Globus pallidus (tissue), 1 donor: ENCODE measurements around the gene FPGT.
"Not testable (repeated sequence)": the region's sequence is repeated elsewhere in the genome, so short reads cannot be mapped to it uniquely, and the experiment has no call there.

Source experiments
- DNase-seq: peaks from one replicate; pipeline ENCODE4 v3.0.0-alpha.2; 2015; ENCODE audit warnings: low spot score

FPGT gene

DNA sequence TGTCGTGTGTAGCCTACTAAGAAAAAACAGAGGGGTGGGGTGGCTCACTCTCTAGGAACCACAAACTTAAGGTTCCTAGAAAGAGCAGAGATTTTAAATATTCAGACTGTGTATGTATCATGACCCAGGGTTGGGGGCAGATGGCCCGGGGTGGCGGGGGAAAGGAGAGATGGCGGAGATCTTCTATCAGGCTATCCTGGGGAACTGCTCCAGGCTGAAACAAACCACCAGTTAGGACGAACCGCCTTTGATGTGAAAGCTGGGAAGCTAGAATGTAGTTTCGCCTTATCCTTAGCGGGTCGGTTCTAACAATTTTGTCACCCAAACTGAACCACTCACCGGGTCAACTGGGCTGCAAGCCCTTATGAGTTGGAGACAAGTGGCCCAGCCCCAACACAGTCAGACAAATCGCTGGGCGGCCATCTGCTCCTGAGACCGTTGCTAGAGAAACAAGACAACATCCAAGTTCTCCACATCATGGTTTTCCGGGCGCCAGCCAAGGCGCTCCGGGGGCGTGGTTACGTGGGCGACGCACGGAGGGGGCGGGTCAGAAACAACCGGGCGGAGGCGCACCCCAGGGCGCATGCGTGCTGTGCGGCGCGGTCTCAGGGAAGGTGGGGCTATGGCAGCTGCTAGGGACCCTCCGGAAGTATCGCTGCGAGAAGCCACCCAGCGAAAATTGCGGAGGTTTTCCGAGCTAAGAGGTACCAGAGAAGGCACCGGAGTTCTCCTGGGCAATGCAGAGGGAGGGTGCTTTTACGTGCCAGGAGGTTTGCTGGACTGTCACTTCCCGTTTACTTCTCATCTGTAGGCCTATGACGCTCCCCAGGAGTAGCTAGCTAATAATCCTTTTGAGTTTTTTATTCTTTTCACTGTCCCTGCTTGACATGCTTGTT is at the start of gene FPGT, which contains the start of gene LRRIQ3:
FPGT (plus strand) TSS at position 586 of the 896 bp plus-strand sequence; CDS start at position 623, 37 bp downstream.
LRRIQ3 (minus strand) TSS at position 520 of the 896 bp plus-strand sequence. CDS start 14,492 bp downstream, outside the sequence.
- DNase-seq: peak; percentile 94

DNA sequence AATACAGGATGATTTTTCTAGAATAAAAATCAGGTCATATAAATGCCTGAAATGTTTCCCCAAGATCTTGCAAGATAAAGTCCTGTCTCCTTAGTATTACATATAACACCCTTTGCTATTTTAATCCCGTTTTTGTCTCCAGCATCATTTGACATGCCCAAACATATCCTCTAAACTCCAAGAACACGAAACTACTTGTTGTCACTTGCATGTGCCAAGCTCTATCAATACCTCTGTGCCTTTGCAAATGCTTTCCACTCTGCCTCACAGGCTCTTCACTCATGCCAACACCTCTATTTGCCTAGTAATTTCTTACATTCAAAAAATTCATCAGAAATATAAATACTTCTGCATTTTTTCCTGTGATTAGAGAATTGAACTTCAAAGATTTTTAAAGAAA is 38.0 kb upstream of the FPGT start:
- no peak for DNase-seq

DNA sequence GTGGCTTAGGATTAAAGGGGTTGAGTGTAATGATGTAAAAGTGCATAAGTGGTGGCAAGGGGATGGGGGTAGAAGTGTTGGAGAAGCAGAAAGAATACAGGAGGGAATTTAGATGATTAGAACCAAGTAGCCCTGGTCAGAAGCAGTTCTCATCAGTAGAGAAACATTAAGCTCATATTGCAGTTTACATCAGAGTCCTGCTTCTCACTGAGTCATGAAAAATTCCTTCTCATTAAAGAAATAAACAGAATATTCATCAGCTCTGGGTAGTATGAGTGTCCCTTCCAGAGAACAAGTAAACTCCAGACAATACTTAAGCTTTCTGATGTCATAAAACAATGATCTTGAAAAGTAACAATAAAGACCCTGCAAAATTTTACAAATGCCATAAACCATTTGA is 36.5 kb upstream of the FPGT start:
- no peak for DNase-seq

DNA sequence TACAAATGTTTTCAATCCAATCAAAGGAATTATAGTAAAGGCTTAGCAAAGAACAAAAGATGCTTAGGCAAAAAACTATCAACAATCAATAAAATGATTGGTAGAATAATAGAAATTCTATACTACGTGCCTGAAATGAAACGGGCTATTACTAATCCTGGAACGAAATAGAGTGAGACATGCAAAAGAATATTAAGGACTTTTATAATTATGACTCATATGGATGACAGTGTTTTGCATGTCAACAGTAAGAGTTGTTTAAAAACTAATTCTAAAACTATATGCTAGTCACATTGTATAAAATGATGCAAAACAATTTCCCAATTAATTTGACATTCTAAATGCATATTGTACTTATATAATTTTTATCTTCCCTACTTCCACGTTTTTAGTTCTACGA is 35.7 kb upstream of the FPGT start:
- no peak for DNase-seq

DNA sequence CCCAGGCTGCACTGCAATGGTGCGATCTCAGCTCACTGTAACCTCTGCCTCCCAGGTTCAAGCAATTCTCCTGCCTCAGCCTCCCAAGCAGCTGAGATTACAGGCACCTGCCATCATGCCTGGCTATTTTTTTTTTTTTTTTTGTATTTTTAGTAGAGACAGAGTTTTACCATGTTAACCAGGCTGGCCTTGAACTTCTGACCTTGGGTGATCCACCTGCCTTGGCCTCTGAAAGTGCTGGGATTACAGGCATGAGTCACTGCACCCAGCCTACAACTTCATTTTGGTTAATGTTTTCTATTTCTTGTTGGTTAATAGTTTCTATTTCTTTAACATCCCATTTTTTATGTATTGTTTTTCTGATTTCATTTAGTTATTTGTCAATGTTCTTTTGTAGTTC is 23.6 kb upstream of the FPGT start:
- not testable (repeated sequence) for DNase-seq

DNA sequence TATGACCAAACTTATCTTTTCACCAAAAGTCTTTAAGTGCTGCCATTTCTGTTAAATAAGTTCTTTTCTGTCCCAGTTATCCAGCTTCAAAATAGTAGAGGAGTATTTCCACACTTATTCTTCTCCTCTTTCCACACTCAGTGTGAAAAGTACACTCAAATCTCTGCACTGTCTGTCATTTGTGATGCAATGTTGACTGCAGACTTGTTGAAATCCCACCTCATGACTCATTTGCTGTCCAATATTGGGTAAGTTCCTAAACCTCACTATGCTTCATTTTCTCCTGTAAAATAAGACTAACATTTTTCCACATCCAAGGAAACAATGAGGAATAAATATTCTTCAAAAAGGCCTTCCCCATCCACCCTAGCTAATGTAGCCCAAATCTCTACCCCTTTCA is 17.6 kb upstream of the FPGT start:
- no peak for DNase-seq

DNA sequence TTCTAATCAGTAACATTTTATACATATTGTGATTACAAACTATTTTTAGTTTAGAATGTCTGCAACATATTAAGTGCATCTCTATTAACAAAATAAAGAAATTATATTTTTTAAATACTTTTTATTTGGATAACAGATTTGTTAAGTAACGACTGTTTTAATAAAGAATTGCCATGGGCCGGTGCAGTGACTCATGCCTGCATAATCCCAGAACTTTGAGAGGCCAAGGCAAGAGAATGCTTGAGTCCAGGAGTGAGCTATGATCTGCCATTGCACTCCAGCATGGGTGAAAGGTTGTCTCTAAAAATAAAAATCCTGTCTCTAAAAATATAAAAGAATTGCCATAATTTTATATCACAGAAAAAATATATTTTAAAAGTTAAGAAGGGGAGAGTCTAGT is 4.1 kb upstream of the FPGT start:
- DNase-seq: no peak

DNA sequence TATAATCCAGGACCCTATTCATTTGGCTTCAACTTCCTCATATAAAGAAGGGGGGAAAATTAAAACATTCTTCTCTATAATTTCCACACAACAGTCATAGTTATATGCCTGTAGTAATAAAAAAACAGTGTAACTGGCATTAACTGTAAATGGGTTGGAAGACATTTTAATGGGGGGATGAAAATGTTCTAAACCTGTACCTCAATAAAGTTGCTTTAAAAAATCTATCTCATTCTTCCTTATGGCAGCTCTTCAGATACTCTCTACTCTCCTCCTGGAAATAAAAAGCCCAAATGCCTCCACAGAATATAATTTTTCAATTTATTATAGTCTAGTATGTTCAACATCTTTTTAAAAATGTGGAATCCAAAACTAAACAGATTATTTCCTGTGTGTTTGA is 2.7 kb upstream of the FPGT start:
- no peak for DNase-seq

DNA sequence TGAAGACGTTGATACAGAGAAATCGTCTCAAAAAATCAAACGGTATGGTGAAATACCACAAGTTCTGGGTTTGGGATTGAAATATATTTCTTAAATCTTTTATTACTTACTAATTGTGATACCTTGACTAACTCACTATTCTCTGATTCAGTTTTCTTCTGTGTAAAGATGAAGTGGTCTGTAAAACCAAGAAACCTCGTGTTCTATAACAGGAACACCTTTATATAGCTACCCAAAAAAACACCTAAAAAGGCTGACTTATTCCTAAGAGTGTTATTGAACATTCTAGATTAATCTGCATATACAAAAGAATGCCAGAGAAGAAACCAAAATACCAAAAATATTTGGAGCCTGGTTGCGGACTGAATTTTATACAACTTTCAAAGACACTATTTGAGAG is 787 bp upstream of the FPGT start:
- no peak for DNase-seq

DNA sequence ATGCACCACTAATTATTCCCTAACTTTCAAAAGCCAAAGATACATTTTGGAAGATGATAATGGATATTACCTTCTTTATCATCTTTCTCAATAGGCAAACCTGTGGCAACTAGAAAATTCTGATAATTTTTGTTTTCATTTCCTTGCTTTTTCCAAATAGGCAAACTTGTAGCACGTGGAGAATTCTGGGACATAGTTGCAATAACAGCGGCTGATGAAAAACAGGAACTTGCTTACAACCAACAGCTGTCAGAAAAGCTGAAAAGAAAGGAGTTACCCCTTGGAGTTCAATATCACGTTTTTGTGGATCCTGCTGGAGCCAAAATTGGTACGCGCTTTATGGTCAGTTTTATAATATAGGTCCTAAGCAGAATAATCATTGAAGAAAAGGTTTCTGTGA is 1.5 kb downstream of the FPGT start:
- no peak for DNase-seq

DNA sequence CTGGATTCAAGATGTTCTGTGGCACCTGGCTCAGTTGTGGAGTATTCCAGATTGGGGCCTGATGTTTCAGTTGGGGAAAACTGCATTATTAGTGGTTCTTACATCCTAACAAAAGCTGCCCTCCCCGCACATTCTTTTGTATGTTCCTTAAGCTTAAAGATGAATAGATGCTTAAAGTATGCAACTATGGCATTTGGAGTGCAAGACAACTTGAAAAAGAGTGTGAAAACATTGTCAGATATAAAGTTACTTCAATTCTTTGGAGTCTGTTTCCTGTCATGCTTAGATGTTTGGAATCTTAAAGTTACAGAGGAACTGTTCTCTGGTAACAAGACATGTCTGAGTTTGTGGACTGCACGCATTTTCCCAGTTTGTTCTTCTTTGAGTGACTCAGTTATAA is 7.2 kb downstream of the FPGT start:
- no peak for DNase-seq

DNA sequence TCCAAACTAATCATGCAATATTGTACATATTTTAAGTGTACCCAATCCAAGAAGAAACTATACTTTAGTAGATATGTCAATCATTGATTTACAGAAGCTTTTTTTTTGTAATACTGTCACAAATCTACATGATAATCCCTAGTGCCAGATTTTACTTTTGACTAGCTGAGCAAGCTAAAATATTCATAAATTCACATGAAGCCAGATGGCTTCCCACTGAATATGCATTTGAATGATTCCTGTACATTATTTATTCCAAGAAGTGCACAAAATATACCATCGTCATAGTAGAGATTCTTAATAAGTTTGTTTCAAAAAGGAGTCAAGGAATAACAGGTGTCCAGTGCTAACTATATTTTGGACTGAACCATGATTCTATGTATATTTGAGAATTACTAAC is 17.2 kb downstream of the FPGT start:
- no peak for DNase-seq

DNA sequence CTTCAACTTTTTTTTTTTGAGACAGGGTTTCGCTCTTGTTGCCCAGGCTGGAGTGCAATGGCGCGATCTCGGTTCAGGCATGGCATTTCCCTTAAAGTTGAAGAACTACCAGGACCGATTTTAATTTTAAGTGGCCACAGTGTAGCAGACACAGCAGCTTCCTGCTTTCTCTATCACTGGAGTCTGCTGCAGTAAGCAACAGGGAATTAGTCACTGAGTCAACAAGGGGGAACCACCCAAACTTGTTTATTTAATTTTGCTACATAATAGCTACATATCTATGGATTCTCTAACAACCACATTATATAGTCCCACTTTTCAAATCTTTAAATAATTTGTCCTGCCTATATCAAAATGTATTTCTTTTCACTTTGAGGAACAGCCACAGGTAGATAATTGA is 24.7 kb downstream of the FPGT start:
- no peak for DNase-seq

DNA sequence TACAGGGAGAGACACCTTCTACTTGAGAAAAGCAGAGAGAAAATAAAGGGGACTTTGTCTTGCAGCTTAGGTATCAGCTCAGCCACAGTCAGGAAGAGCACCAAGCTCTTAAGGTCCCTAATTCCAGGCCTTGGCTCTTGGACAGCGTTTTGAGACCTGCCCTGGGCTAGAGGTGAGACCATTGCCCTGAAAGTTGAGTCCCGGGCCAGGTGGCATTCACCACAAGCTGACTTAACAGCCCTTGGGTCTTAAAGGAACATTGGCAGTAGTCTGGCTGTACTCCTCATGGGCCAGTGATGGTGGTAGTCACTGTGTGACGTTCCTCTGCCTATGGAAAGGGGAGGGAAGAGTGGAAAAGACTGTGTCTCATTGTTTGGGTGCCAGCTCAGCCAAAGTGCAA is 25.4 kb downstream of the FPGT start:
- no peak for DNase-seq

DNA sequence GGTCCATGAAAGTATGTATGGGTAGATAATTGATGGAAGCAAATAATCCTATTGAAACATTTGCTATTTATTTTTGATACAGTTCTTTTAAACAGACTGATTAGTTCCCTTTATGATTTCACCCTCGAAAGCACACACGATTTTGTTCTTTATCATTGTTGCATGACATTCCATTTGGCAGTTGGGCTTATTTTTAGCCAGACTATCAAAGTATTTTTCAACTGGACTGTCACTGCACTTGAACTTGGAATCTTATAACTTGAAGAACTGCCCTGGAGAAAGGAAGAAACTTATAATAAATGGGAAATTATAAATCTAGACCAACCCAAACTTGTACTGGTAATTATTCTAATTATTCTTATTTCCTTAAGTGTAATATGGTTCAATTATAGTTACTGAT is 37.1 kb downstream of the FPGT start, which contains the start of gene TNNI3K:
TNNI3K (plus strand) TSS at position 235 of the 400 bp plus-strand sequence; CDS start at position 300, 65 bp downstream.
- DNase-seq: no peak

DNA sequence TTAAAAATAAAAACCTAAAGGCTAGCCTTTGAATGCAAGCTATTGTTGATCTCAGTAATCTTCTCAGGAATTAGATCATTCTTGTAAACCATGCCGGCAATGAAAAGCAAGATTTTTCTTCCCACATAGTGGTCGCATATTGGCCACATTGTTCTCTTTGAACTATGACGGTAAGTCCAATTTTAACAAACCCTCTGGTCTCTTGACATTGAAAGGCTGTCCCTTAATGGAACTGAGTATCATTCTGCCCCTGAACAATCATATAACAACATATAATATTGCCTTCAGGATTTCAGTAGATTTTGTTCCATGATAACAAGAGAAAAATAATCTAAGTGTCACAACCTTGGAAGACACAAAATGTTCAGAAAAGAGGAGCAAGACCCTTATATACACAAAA is 38.4 kb downstream of the FPGT start:
- DNase-seq: no peak

DNA sequence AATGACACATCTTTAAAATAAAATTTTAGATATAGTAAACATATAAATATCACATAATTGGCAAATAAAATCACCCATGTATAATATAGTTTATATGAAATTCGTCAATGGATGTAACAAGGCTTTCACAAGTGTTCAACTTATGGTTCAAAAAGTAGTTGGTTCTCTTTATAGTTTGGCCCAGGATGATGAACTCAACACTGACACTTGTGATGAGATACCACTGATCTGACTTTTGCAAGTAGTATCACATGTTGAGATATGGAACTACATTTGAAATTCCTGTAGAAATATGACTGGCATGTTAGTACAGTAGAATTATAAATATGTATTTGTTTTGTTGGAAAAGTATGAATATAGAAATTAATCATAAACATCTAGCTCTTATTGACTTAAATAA is 39.0 kb downstream of the FPGT start:
- no peak for DNase-seq

DNA sequence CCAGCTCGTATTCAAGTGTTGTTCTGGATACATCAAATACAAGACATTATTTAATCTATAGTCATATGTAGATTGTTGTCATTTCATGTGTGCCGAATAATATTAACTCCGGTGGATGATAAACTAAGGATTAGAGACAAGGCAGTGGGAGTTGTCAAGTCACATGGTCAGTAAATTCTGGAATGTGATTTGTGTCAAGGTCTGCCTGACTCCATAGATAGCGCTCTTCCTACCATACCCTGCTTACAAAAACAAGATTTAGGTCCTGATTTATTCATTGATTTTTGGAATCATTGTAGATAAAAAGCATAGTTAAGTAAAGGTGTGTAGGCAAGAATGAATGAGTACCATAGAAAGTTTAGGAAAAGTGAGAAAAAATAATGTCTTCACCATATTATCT is 39.7 kb downstream of the FPGT start:
- DNase-seq: no peak

DNA sequence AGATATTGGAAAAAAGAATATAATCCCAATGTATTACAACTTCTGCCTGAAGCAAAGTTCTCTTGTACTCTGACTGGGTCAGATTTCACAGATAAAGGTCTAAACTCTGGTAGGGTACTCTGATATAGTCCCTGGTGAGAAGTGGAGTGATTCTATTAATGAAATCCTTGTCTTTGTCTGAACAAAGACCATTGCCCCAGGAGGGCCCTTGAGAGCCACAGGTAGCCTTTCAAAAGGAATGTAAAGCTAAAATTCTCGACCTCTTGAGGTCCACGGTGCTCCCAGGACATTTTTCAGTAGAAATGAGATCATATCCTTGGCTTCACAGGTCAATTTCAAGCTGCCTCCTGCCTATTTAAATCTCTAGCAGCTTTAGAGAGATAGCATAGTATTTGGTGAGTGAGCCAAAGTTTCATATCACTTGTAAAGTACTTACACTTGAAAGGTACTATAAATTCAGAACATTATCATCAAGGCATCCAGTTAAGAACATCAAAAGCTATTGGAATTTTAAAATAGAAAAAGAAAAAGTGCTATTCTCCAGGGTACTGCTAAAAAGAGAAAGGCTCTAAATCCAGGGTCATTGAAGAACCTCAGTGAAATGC is 47.2 kb downstream of the FPGT start:
- DNase-seq: no peak

DNA sequence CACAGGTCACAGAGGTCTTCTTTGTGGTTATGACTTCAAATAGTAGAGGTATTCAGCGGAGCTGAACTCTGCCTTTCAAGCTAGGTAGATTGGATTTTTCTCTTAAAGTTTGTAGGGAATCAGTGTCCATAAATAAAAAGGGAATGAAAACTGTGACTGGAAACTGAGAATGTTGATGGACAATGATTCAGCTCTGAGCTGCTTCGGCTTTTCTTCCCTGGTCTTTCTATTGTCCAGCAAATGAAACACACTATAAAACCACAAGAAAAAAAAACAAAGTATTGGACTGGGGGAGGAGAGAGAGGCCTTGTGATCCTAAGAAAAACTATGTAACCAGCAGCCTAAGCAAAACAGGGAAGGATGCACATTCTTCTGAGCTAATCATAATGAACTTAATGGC is 48.3 kb downstream of the FPGT start:
- no peak for DNase-seq

DNA sequence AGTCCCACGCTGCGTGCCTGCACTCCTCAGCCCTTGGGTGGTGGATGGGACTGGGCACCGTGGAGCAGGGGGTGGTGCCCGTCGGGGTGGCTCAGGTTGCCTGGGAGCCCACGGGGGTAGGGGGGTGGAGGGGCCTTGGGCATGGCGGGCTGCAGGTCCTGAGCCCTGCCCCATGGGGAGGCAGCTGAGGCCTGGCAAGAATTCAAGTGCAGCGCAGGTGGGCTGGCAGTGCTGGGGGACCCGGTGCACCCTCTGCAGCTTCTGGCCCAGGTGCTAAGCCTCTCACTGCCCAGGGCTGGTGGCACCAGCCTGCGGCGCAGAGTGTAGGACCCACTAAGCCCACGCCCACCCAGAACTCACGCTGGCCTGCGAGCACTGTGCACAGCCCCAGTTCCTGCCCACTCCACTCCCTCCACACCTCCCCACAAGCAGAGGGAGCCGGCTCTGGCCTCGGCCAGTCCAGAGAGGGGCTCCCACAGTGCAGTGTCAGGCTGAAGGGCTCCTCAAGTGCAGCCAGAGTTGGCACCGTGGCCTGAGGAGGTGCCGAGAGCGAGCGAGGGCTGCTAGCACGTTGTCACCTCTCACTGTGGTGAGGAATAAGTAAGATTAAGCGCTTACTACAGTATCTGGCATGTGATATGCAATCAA is 50.0 kb downstream of the FPGT start:
- no peak for DNase-seq

DNA sequence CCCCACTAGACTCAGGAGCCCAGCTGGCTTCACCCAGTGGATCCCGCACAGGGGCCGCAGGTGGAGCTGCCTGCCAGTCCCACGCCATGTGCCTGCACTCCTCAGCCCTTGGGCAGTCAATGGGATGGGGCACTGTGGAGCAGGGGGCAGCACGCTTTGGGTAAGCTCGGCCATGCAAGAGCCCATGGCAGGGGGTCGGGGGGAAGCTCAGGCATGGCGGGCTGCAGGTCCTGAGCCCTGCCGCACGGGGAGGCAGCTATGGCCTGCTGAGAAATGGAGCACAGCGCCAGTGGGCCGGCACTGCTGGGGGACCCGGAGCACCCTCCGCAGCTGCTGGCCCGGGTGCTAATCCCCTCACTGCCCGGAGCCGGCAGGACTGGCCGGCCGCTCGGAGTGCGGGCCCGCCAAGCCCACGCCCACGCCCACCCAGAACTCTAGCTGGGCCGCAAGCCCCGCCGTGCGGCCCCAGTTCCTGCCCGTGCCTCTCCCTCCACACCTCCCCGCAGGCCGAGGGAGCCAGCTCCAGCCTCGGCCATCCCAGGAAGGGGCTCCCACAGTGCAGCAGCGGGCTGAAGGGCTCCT is 55.3 kb downstream of the FPGT start:
- not testable (repeated sequence) for DNase-seq
